HepG2 (cell line): ENCODE results near the gene YIPF4. TPM values are rescaled to one million over a fixed set of nuclear protein-coding genes. Genes with fewer than 3 reads are reported as not detected.
A peak's percentile ranks its signal among the peaks of the same experiment; 100 is the strongest.

Experiments
- DNMT1 ChIP-seq: sonication (generic); formaldehyde crosslinking; IDR thresholded peaks from 2 replicates; pipeline ENCODE4 v1.5.1; 2020; ENCODE audit warnings: mild to moderate bottlenecking, missing genetic modification reagents
- DRAP1 ChIP-seq: IDR thresholded peaks from 2 replicates; pipeline ENCODE4 v1.6.1; 2016; ENCODE audit warnings: missing genetic modification reagents, missing compliant biosample characterization
- GFI1 ChIP-seq: sonication (generic); formaldehyde crosslinking; IDR thresholded peaks from 2 replicates; pipeline ENCODE4 v1.5.0; 2020; ENCODE audit warnings: missing genetic modification reagents, mild to moderate bottlenecking, borderline replicate concordance
- KMT2A ChIP-seq: sonication (generic); formaldehyde crosslinking; IDR thresholded peaks from 2 replicates; pipeline ENCODE4 v1.4.0; 2020; ENCODE audit warnings: missing genetic modification reagents
- MBD4 ChIP-seq: IDR thresholded peaks from 2 replicates; pipeline ENCODE4 v1.6.1; 2012; ENCODE audit warnings: low read length, inconsistent platforms, borderline replicate concordance
- MLX ChIP-seq: IDR thresholded peaks from 2 replicates; pipeline ENCODE4 v1.6.1; 2016
- NBN ChIP-seq: fragments of 450-650 bp; conservative IDR thresholded peaks from 2 replicates; pipeline ENCODE4 v1.6.1; 2017
- PHF21A ChIP-seq: sonication (generic); formaldehyde crosslinking; IDR thresholded peaks from 2 replicates; pipeline ENCODE4 v1.5.0; 2020; ENCODE audit warnings: mild to moderate bottlenecking, missing genetic modification reagents
- TARDBP ChIP-seq: sonication (generic); formaldehyde crosslinking; IDR thresholded peaks from 2 replicates; pipeline ENCODE4 v1.8.0; 2022; ENCODE audit warnings: mild to moderate bottlenecking, missing genetic modification reagents
- TCF12 ChIP-seq, 2 experiments: fragments of 450-650 bp in 1 of 2; sonication (generic) in 1 of 2; formaldehyde crosslinking in 1 of 2; IDR thresholded peaks; 2 replicates each; pipeline versions ENCODE4 v1.6.1 to v1.8.0; 2017 to 2022; ENCODE audit warnings: antibody characterized with exemption in 1 of 2, mild to moderate bottlenecking in 1 of 2, missing genetic modification reagents in 1 of 2, moderate library complexity in 1 of 2
- ZFP36L2 ChIP-seq: sonication (generic); formaldehyde crosslinking; IDR thresholded peaks from 2 replicates; pipeline ENCODE4 v1.4.0; 2020; ENCODE audit warnings: missing genetic modification reagents
- ZNF672 ChIP-seq: sonication (generic); formaldehyde crosslinking; IDR thresholded peaks from 2 replicates; pipeline ENCODE4 v1.8.1; 2022; ENCODE audit warnings: missing genetic modification reagents
- ZNF816 ChIP-seq: sonication (generic); formaldehyde crosslinking; IDR thresholded peaks from 2 replicates; pipeline ENCODE4 v1.8.0; 2022; ENCODE audit warnings: missing genetic modification reagents, mild to moderate bottlenecking, borderline replicate concordance
- polyA plus RNA-seq, 8 experiments: library from polyadenylated mRNA; depleted of rRNA in 3 of 8; stranded (reverse) in 7 of 8; unstranded in 1 of 8; fragments of >200 nt; fragmentation: Illumina TruSeq in 4 of 8; extraction: Trizol in 4 of 8; gene quantifications; 2 replicates each; pipeline versions ENCODE4 v1.2.1 to v1.2.3, GENCODE V29; 2011 to 2016; ENCODE audit warnings: low read depth in 4 of 8, missing spikeins in 1 of 8, mixed read lengths in 1 of 8; ENCODE audit not compliant: insufficient read depth in 1 of 8
- total RNA-seq, 5 experiments: library from RNA; depleted of rRNA; stranded (reverse); fragments of >200 nt; fragmentation: Illumina TruSeq; extraction: Trizol; gene quantifications; 2 replicates each; pipeline ENCODE4 v1.2.3, GENCODE V29; 2016; ENCODE audit warnings: low read depth in 1 of 5
- TF ChIP-seq, protein P1 (sequence below): sonication (generic); formaldehyde crosslinking; IDR thresholded peaks from one replicate; pipeline ENCODE4 v1.5.1; 2020; ENCODE audit warnings: mild to moderate bottlenecking, missing genetic modification reagents; ENCODE audit errors: not compliant biosample characterization
- TF ChIP-seq, protein P2 (sequence below): IDR thresholded peaks from 2 replicates; pipeline ENCODE4 v1.6.1; 2012; ENCODE audit warnings: inconsistent platforms
- TF ChIP-seq, protein P3 (sequence below): sonication (generic); formaldehyde crosslinking; IDR thresholded peaks from 2 replicates; pipeline ENCODE4 v1.5.0; 2020; ENCODE audit warnings: mild to moderate bottlenecking, missing genetic modification reagents

The YIPF4 gene
- total and polyA plus RNA-seq, 2 of the 13 experiments (the other 11 are each of a cell fraction or from before 2014, with no cell fraction given): 19.0 to 43.9 TPM

DNA sequence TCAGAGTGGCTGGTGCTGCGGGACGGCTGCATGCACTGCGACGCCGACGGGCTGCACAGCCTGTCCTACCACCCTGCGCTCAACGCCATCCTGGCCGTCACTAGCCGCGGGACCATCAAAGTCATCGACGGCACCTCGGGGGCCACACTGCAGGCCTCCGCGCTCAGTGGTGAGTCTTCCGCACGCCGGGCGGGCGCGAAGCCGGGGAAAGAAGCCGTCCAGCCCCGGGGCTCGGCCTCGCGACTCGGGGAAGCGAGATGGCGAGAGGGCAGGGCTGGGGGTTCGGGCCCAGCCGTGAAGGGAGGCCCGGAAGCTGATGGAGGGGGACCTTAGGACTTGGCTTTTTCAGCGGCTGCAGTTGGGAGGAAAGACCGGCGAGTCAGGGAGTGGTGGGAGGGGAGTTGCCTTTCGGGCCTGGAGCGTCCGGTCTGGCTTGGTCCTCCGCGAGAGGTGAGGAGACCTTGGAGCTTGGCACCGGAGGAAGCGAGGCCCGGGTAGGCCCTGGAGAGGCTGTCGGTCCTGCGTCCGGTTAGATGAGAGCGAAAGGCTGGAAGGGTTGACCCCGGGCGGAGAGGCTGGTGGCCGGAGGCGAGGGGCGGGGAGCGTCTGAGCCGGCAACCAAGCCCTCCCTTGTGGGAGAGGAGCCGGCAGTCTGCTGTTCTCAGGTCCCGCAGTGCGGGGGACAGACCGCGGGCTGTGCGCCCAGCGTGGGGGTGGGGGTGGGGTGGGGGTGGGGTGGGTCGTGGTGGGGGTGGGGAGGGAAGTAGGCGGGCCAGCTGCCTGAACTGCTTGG lies 79.8 kb downstream of the YIPF4 start (continued):
- TF ChIP-seq, protein P1, sequence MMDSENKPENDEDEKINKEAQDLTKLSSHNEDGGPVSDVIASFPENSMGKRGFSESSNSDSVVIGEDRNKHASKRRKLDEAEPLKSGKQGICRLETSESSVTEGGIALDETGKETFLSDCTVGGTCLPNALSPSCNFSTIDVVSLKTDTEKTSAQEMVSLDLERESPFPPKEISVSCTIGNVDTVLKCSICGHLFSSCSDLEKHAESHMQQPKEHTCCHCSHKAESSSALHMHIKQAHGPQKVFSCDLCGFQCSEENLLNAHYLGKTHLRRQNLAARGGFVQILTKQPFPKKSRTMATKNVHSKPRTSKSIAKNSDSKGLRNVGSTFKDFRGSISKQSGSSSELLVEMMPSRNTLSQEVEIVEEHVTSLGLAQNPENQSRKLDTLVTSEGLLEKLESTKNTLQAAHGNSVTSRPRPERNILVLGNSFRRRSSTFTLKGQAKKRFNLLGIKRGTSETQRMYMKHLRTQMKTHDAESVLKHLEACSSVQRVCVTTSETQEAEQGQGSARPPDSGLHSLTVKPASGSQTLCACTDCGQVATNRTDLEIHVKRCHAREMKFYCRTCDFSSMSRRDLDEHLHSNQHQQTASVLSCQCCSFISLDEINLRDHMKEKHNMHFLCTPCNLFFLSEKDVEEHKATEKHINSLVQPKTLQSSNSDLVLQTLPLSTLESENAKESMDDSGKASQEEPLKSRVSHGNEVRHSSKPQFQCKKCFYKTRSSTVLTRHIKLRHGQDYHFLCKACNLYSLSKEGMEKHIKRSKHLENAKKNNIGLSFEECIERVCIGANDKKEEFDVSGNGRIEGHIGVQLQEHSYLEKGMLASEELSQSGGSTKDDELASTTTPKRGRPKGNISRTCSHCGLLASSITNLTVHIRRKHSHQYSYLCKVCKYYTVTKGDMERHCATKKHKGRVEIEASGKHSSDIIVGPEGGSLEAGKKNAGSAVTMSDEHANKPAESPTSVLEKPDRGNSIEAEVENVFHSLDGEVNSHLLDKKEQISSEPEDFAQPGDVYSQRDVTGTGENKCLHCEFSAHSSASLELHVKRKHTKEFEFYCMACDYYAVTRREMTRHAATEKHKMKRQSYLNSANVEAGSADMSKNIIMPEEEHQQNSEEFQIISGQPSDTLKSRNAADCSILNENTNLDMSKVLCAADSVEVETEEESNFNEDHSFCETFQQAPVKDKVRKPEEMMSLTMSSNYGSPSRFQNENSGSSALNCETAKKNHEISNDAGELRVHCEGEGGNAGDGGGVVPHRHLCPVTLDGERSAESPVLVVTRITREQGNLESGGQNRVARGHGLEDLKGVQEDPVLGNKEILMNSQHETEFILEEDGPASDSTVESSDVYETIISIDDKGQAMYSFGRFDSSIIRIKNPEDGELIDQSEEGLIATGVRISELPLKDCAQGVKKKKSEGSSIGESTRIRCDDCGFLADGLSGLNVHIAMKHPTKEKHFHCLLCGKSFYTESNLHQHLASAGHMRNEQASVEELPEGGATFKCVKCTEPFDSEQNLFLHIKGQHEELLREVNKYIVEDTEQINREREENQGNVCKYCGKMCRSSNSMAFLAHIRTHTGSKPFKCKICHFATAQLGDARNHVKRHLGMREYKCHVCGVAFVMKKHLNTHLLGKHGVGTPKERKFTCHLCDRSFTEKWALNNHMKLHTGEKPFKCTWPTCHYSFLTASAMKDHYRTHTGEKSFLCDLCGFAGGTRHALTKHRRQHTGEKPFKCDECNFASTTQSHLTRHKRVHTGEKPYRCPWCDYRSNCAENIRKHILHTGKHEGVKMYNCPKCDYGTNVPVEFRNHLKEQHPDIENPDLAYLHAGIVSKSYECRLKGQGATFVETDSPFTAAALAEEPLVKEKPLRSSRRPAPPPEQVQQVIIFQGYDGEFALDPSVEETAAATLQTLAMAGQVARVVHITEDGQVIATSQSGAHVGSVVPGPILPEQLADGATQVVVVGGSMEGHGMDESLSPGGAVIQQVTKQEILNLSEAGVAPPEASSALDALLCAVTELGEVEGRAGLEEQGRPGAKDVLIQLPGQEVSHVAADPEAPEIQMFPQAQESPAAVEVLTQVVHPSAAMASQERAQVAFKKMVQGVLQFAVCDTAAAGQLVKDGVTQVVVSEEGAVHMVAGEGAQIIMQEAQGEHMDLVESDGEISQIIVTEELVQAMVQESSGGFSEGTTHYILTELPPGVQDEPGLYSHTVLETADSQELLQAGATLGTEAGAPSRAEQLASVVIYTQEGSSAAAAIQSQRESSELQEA (CRISPR knock-in tag): no peak
- TF ChIP-seq ZFP36L2 (CRISPR knock-in tag): peak; percentile 85; the same call in 1 of the 2 replicates
- no peak for TF ChIP-seq MBD4
- TF ChIP-seq, protein P2, sequence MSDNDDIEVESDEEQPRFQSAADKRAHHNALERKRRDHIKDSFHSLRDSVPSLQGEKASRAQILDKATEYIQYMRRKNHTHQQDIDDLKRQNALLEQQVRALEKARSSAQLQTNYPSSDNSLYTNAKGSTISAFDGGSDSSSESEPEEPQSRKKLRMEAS: no peak
- TF ChIP-seq GFI1 (CRISPR knock-in tag): no peak; the same call in 1 of the 2 replicates
- TF ChIP-seq NBN: no peak
- no peak for TF ChIP-seq DRAP1 (CRISPR knock-in tag)
- TF ChIP-seq MLX (CRISPR knock-in tag): 0 out of 2 replicates have a peak, but pooled peaks have one; percentile 7
- TF ChIP-seq ZNF816 (CRISPR knock-in tag): no peak
- TF ChIP-seq, protein P3, sequence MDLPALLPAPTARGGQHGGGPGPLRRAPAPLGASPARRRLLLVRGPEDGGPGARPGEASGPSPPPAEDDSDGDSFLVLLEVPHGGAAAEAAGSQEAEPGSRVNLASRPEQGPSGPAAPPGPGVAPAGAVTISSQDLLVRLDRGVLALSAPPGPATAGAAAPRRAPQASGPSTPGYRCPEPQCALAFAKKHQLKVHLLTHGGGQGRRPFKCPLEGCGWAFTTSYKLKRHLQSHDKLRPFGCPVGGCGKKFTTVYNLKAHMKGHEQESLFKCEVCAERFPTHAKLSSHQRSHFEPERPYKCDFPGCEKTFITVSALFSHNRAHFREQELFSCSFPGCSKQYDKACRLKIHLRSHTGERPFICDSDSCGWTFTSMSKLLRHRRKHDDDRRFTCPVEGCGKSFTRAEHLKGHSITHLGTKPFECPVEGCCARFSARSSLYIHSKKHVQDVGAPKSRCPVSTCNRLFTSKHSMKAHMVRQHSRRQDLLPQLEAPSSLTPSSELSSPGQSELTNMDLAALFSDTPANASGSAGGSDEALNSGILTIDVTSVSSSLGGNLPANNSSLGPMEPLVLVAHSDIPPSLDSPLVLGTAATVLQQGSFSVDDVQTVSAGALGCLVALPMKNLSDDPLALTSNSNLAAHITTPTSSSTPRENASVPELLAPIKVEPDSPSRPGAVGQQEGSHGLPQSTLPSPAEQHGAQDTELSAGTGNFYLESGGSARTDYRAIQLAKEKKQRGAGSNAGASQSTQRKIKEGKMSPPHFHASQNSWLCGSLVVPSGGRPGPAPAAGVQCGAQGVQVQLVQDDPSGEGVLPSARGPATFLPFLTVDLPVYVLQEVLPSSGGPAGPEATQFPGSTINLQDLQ (CRISPR knock-in tag): no peak
- peak; percentile 15; the same call in 1 of the 2 replicates for TF ChIP-seq KMT2A (CRISPR knock-in tag)
- no peak for TF ChIP-seq TCF12 (IDR thresholded peaks at IDR 0.05)
- no peak for TF ChIP-seq TCF12 (CRISPR knock-in tag; IDR thresholded peaks at IDR 0.05)
- peak; percentile 13 for TF ChIP-seq TARDBP (CRISPR knock-in tag)
- no peak for TF ChIP-seq DNMT1 (CRISPR knock-in tag)
- TF ChIP-seq PHF21A (CRISPR knock-in tag): no peak
- TF ChIP-seq ZNF672 (CRISPR knock-in tag): peak; percentile 12; the same call in 1 of the 2 replicates
